GM19240 (cell line): Measurements from ENCODE around the gene PDIA2.

Experiments used
- DNase-seq: peaks from one replicate; pipeline ENCODE4 v3.0.0; 2011; ENCODE audit warnings: low spot score; ENCODE audit not compliant: insufficient read length

Gene PDIA2

GRCh38 chr16:280552-280951, 2.4 kb upstream of the PDIA2 start, which contains the start of gene ARHGDIG:
TSS of gene ARHGDIG (plus strand) at chr16:280591. CDS start at chr16:280681, 90 bp downstream.
- DNase-seq: no peak

GRCh38 chr16:280991-281659, 1.8 kb upstream of the PDIA2 start:
- DNase-seq: no peak

GRCh38 chr16:281660-282255, 1.2 kb upstream of the PDIA2 start:
- no peak for DNase-seq

GRCh38 chr16:282491-282890, 473 bp upstream of the PDIA2 start:
- DNase-seq: no peak

GRCh38 chr16:284204-285120, 1.5 kb downstream of the PDIA2 start:
- DNase-seq: no peak

- DNase-seq: no peak
Measured at GRCh38 chr16:285146-286055, 2.4 kb downstream of the PDIA2 start.

GRCh38 chr16:286491-287297, 3.7 kb downstream of the PDIA2 start:
- no peak for DNase-seq

GRCh38 chr16:287298-287811, 4.4 kb downstream of the PDIA2 start:
- DNase-seq: no peak

- DNase-seq: no peak
Measured at GRCh38 chr16:287981-288920, 5.3 kb downstream of the PDIA2 start.

- DNase-seq: no peak
Measured at GRCh38 chr16:289395-289997, 6.5 kb downstream of the PDIA2 start.

GRCh38 chr16:290015-290680, 7.2 kb downstream of the PDIA2 start:
- no peak for DNase-seq

GRCh38 chr16:290681-291405, 7.9 kb downstream of the PDIA2 start:
- no peak for DNase-seq

GRCh38 chr16:291539-291938, 8.6 kb downstream of the PDIA2 start:
- DNase-seq: no peak

- no peak for DNase-seq
Measured at GRCh38 chr16:293043-293775, 10.2 kb downstream of the PDIA2 start.

GRCh38 chr16:296276-296675, 13.3 kb downstream of the PDIA2 start:
- DNase-seq: no peak

GRCh38 chr16:296806-297510, 14.0 kb downstream of the PDIA2 start:
- no peak for DNase-seq
